HuH-7.5 (cell line): ENCODE measurements around the gene ATP11A.
A peak's percentile ranks its signal among the peaks of the same experiment; 100 is the strongest.

ENCODE experiments used
- DNase-seq: peaks from one replicate; pipeline ENCODE4 v3.0.0; 2011; ENCODE audit warnings: low spot score

ATP11A gene

DNA sequence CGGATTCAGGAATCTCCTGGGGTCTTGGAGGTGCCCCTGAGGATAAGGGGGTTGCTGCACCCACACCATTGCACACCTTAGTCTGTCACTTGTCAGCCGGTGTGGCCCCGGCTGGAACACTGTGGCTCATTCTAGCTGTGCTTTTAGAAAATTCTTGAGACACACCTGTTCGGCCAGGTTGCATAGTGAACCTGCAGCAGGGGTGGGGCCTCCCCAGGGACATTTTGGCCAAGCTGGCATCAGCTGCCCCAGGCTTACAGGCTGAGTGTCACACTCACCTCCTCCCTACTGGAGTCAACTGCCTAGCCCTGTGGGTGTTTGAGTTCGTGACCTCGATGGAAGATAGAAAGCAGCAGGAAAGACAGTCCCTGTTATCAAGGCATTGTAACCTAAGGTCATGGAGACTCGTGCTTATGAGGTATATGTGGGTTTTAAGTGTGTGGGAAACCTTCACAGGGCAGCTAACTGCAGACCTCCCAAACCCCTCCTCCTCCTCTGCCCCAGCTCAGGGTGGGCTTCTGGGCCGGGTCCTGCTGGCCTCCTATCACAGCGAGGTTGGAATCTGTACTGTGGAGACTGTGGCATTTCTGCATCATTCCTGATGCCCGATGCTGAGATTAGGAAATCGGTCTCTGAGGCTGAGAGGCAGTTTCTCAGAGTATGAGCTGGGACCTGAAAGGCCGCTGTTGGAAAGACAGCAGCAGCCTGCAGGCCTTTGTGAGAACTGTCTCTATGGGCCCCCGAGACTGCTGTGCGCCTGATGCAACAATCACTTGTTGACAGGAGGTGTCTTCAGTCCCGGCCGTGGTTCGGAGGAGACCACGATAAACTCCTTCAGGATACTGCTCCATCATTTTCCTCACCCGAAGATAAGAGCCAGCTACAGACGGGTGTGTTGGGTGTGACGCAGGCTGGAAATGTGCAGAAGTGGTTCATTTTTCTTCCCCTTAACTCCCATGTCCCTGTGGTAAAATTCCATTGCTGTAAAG is 72.2 kb downstream of the ATP11A start:
- peak; percentile 37 for DNase-seq

DNA sequence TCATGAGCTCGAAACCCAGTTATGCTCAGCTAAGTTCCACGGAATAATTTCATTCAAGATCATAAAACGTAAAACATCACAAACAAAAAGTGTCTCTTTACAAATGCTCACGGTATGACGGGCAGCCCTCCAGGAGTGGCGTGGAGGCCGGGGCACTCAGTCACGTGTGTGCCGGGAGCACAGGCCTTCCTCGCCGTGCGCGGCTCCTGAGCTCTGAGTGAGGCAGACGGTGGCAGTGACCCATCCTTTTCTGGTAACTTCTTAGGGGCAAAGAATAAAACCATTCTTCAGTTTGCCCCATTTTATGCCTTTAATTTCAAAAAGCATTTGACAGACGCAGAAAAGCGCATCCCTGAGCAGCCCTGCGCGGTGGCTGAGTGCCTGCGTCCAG is 72.8 kb downstream of the ATP11A start:
- no peak for DNase-seq

DNA sequence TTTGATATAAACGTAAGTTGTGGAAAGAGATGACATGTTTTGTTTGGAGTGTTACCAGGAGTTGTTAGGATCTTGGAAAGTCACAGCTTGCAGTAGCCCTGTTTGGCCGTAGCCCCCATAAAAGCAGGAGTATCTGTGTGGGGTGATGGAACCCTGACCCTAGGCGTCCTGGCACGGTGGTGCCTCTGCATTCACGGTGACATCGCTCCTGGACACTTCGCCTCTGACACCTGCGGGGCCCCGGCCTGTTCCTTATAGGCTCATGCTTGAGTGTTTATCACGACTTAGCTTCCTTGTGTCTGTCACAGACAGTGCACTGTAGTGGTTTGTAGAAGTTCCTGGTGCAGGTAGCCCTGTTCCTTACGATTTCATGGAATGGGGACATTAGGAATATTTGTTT is 74.2 kb downstream of the ATP11A start:
- no peak for DNase-seq

DNA sequence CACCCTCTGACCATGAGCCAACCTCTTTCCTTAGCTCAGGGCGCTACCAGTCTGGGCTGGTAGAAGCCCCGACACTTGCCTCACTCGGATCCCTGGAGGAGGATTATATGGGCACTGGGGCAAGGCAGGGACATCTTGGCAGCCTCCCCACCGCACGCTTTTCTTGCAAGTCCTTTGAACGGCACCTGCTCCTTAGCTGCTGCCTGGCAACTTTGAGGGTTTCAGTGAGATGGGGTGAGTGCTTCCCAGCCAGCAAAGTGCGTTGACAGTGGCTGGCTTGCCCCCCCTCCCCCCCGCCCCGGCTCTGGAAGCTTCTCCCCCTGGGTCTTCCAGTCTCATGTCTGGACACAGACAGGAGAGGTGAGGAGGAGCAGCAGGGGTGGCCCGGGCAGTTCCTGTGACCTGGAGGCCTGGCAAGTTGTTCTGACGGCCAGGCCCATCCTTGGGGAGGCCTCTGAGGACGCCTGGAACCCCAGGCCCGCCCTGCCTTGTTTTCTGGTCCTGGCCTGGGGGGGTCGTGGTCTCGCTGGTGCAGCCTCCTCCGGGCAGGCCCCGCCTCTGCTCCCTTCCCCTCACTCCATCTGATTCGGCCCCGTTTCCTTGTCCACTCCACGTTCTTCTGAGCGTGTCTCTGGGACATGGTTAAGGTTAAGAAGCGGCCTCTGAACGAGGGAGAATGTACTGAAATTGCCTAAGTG is 75.2 kb downstream of the ATP11A start:
- no peak for DNase-seq

GRCh38 chr13:112765731-112766130 is 75.9 kb downstream of the ATP11A start:
- DNase-seq: no peak

GRCh38 chr13:112766336-112766735 is 76.5 kb downstream of the ATP11A start:
- DNase-seq: no peak

DNA sequence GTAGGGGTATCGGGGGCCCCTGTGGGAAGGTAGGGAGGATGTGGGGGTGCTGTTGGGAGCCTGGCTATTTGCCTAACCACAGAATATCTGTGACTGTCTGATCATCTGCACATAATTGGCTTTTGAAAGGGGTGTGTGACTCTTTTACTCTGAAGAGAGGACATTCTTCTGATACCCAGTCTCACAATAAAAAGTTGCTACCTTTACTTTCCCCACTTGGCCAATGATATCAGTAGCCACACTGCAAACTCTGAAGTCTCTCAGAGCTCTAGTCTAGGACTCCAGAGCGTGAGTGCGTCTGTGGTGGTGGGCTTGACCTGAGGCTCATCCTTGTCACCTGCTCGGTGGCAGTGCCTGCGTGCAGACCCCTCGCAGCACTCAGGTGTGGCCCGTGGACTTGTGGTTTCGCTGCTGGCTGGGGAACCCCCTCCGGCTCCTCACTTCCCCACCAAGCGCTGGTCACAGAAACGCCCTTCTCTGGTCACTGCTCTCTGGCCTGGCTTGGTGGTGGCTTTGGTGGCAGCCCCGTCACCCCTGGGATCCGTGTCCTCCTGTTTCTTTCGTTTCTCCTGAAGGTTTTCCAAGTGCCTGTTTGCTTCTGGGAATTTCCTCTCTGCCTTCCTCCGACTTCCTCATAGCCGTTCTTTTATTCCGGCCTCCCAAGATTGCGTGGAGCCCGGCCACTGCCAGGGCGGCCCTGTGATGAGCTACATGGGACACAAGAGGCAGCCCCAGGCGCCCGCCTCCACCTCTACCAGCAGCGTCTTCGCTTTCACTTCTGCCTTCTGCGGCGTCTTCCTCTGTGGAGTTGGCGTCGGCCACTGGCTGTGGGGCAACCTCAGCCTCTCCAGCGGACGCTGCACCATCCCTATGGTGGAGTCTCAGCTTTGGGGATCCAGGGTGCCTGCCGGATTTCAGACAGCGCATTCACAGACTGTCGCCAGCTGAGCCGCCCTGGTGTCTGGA is 78.0 kb downstream of the ATP11A start:
- no peak for DNase-seq

DNA sequence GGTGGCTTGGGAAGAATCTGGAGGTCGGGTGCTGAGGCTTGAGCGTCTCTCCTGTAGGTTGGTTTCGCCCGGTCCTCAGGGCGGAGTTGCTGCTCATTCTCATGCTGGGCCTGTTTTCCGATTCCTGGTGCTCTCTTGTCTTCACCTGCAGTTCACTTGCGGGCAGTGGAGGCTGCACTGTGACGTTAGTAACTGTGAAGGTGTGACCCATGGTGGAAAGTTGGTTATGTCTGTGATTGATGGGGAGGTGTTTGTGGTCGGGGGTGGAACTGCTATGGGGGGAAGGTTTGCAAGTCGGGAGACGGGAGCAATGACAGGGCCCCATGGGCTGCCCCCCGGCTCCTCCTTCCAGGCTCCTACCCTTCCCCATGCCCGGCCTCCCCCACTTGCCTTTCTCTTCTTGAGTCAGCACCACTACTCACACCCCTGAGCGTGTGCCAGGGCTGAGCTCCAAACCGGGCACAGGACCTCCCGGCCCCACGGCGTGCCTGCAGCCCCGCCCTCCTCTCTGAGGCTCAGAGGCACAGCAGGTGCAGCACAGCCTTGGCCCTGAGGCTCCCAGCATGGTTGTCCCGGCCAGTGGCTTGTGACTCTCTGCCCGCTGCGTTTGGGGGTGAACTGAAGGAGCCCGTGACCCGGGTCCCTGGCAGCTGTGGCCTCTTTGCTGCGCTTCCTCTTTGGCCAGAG is 79.1 kb downstream of the ATP11A start:
- DNase-seq: no peak

GRCh38 chr13:112769615-112770014 is 79.8 kb downstream of the ATP11A start:
- DNase-seq: no peak

DNA sequence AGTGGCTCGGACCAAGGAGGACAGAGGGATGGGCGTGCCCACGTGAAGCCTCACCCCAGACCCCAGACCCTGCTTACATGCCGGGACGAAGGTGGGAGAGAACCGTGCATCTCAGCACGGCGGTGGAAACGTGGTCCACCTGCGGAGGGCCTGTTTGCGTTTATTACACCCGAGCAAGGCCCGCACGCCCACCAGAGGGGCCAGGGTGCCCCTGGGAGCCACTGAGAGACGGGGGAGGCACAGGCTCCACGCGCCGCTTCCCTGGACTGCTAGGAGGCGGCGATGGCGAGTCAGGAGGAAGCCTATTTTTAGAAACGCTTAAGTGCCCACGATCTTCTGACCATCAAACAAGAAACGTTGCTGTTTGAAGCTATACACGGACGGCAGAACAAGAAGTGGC is 80.7 kb downstream of the ATP11A start:
- DNase-seq: no peak

- no peak for DNase-seq
These were observed 81.5 kb downstream of the ATP11A start for GRCh38 chr13:112771139-112771876.

- DNase-seq: no peak
These were observed 82.2 kb downstream of the ATP11A start for GRCh38 chr13:112771877-112772538.

- DNase-seq: no peak
These were observed 82.7 kb downstream of the ATP11A start for GRCh38 chr13:112772539-112772909.

- DNase-seq: no peak
These were observed 83.1 kb downstream of the ATP11A start for GRCh38 chr13:112772929-112773328.

DNA sequence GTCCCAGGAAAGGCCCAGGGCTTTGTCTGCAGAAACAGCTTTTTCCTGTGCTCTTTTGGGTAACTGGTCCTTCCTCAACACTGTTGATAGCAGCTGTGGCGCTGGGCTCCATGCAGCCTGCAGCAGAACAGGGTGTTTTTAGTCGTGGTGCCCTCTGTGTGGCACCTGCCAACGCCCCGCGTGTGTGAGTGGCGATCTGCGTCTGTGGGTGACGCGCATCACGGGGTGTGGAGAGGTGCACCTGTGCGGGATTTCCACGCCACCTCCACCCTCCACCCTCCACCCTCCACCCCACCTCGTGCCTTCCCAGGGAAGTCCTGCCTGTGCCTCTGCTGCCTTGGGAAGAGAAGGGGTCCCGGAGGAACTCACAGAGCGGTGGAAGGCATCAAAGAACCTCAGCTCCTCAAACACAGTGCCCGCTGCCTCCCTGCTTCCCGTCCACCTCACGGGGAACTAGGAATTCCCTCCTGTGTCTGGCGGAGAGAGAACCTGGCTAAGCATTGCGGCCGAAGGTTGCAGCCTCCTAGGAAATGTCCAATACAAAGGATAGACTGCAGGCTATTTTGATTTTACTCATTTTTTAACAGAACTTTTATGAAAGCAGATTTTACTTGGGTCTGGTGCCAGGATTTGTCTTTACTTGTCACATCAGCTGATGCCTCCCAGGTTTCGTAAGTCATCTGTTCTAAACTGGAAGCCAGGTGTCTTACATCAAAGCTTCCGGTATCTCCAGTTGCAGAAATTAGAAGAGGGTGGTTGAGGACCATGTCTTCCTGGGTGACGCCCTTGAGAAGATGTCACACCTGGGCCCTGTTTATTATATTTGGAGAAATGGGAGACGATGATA is 84.0 kb downstream of the ATP11A start:
- no peak for DNase-seq

GRCh38 chr13:112774448-112774792 is 84.6 kb downstream of the ATP11A start:
- no peak for DNase-seq

GRCh38 chr13:112774829-112775565 is 85.2 kb downstream of the ATP11A start:
- DNase-seq: no peak

GRCh38 chr13:112775791-112776279 is 86.0 kb downstream of the ATP11A start:
- DNase-seq: no peak

DNA sequence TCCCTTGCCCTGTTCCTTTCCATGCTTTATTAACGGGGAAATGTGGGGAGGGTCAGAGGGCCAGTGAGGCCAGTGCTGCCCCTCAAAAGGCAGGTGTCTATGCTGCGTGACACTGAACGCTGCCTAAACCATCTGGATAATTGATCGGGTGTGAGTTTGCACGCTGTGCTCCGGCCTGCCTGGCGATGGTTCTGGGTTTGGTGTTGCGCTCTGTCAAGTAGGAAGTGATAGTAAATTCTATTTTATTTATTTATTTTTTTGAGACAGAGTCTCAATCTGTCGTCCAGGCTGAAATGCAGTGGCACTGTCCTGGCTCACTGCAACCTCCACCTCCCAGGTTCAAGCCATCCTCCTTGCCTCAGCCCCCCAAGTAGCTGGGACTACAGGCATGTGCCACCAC is 86.5 kb downstream of the ATP11A start:
- no peak for DNase-seq
